ENCODE data around the gene TOMM5. TPM values are rescaled to one million over a fixed set of nuclear protein-coding genes. Genes with fewer than 3 reads are reported as not detected.

The TOMM5 gene
- total RNA-seq (2022) (49.3 and 55.8 TPM in 2 replicates), Bru-seq, nascent RNA (percentile 63 among the genes with signal in this experiment), BruChase-seq, experiment 1, labeled RNA remaining after a 6-hour chase (percentile 93 among the genes with signal in this experiment), BruChase-seq, experiment 2, labeled RNA remaining after a 2-hour chase (percentile 88 among the genes with signal in this experiment)
- long read RNA-seq, transcript TOMM5-201 (2 exons, 751 nt) = major isoform, 196 of 199 reads
- long read RNA-seq, partial matches to known transcripts = 0 of 199 reads
- long read RNA-seq, other reads (novel, unspliced or antisense) = 0 of 199 reads

- H3K27ac Mint-ChIP-seq (ENCODE audit: unreplicated experiment) = peak within 1 kb of the TSS; percentile 89
- peak; percentile 68 for DNase-seq
- TF ChIP-seq CTCF (IDR thresholded peaks at IDR 0.05; ENCODE audit: unreplicated experiment) = no peak
- intact Hi-C loops (cut with micrococcal nuclease; ENCODE audit: unreplicated experiment) = no loop called here
- no peaks in the 10 kb centered on the region for H3K27me3 Mint-ChIP-seq (ENCODE audit: unreplicated experiment)
- CTCF ChIA-PET = interaction anchor here (0.5 kb wide), 1 partner anchor 110 kb away, joined by 5 read pairs; no protein-coding TSS in a partner anchor
- H3K36me3 Mint-ChIP-seq (ENCODE audit: insufficient read depth, unreplicated experiment) = peaks cover 21% of the 10 kb centered on the region
- BruUV-seq (replicated peaks) = TSS peak; percentile 46
- no peaks in the 10 kb centered on the region for H3K4me1 Mint-ChIP-seq (ENCODE audit: low read depth, unreplicated experiment)
- H3K4me3 Mint-ChIP-seq (ENCODE audit: low read depth, unreplicated experiment) = peak within 1 kb of the TSS; percentile 91
- H3K9me3 Mint-ChIP-seq (ENCODE audit: low read depth, unreplicated experiment) = no peaks in the 10 kb centered on the region
Measured at GRCh38 chr9:37592108-37592951, at the start of gene TOMM5. TSS of gene TOMM5 (minus strand) at chr9:37592597. CDS start at chr9:37592532, 65 bp downstream.

- CTCF ChIA-PET = no interaction called here
- H3K4me1 Mint-ChIP-seq (ENCODE audit: low read depth, unreplicated experiment) = no peaks in the 10 kb centered on the region
- no peak for TF ChIP-seq CTCF (IDR thresholded peaks at IDR 0.05; ENCODE audit: unreplicated experiment)
- intact Hi-C loops (cut with micrococcal nuclease; ENCODE audit: unreplicated experiment) = no loop called here
- no peak for DNase-seq
- H3K4me3 Mint-ChIP-seq (ENCODE audit: low read depth, unreplicated experiment) = no peak overlapping the region
- no peaks in the 10 kb centered on the region for H3K9me3 Mint-ChIP-seq (ENCODE audit: low read depth, unreplicated experiment)
- no peak overlapping the region for H3K27ac Mint-ChIP-seq (ENCODE audit: unreplicated experiment)
- no TSS peak for BruUV-seq (replicated peaks)
- peaks cover 42% of the 10 kb centered on the region for H3K27me3 Mint-ChIP-seq (ENCODE audit: unreplicated experiment)
- H3K36me3 Mint-ChIP-seq (ENCODE audit: insufficient read depth, unreplicated experiment) = no peaks in the 10 kb centered on the region
Measured at GRCh38 chr9:37641331-37641730, 48.9 kb upstream of the TOMM5 start.

- Mint-ChIP-seq H3K36me3 (ENCODE audit: insufficient read depth, unreplicated experiment) (no peaks in the 10 kb centered on the region), H3K9me3 (ENCODE audit: low read depth, unreplicated experiment) (no peaks in the 10 kb centered on the region), H3K27ac (ENCODE audit: unreplicated experiment) (no peak overlapping the region), H3K4me1 (ENCODE audit: low read depth, unreplicated experiment) (no peaks in the 10 kb centered on the region), H3K27me3 (ENCODE audit: unreplicated experiment) (peaks cover 38% of the 10 kb centered on the region), H3K4me3 (ENCODE audit: low read depth, unreplicated experiment) (no peak overlapping the region)
- no peak for TF ChIP-seq CTCF (IDR thresholded peaks at IDR 0.05; ENCODE audit: unreplicated experiment)
- no TSS peak for BruUV-seq (replicated peaks)
- CTCF ChIA-PET = no interaction called here
- no peak for DNase-seq
- intact Hi-C loops (cut with micrococcal nuclease; ENCODE audit: unreplicated experiment) = no loop called here
Measured at GRCh38 chr9:37640246-37640645, 47.8 kb upstream of the TOMM5 start.

GRCh38 chr9:37639841-37640240, 47.4 kb upstream of the TOMM5 start:
- DNase-seq = no peak
- Mint-ChIP-seq H3K4me3 (ENCODE audit: low read depth, unreplicated experiment) (no peak overlapping the region), H3K27ac (ENCODE audit: unreplicated experiment) (no peak overlapping the region), H3K9me3 (ENCODE audit: low read depth, unreplicated experiment) (no peaks in the 10 kb centered on the region), H3K36me3 (ENCODE audit: insufficient read depth, unreplicated experiment) (no peaks in the 10 kb centered on the region), H3K27me3 (ENCODE audit: unreplicated experiment) (peaks cover 34% of the 10 kb centered on the region), H3K4me1 (ENCODE audit: low read depth, unreplicated experiment) (no peaks in the 10 kb centered on the region)
- no TSS peak for BruUV-seq (replicated peaks)
- CTCF ChIA-PET = no interaction called here
- TF ChIP-seq CTCF (IDR thresholded peaks at IDR 0.05; ENCODE audit: unreplicated experiment) = no peak
- intact Hi-C loops (cut with micrococcal nuclease; ENCODE audit: unreplicated experiment) = no loop called here
